HepG2 (cell line): ENCODE data around the gene KCTD14. TPM values are rescaled to one million over a fixed set of nuclear protein-coding genes. Genes with fewer than 3 reads are reported as not detected.
"Not testable (repeated sequence)": the region's sequence is repeated elsewhere in the genome, so short reads cannot be mapped to it uniquely, and the experiment has no call there.

Experiments used
- ATAC-seq: fragments of 200-7000 bp; cut with Tn5 transposase; 3 replicates; pipeline ENCODE4 v1.9.1; 2020; ENCODE audit warnings: mild to moderate bottlenecking, moderate library complexity
- BruUV-seq: library from RNA; stranded (reverse); fragments of 400-500 nt; replicated peaks from 2 replicates; lab custom pipeline; 2021; lab: Mats Ljungman, UMichigan
- CTCF ChIA-PET: fragments of 300-600 bp; formaldehyde crosslinking; extraction: SDS; loops from one replicate; lab custom pipeline; 2021; ENCODE audit warnings: low total read pairs, inconsistent platforms, low intra/inter-chr PET ratio; lab: Yijun Ruan, JAX
- POLR2A ChIA-PET: fragments of 350-600 bp; sonication (Branson Sonifier 250); formaldehyde crosslinking; loops from one replicate; lab custom pipeline; 2020; ENCODE audit warnings: antibody characterized with exemption, inconsistent platforms; lab: Yijun Ruan, JAX
- DNase-seq: peaks from one replicate; pipeline ENCODE4 v3.0.0-alpha.2; 2015; ENCODE audit warnings: low spot score
- FAIRE-seq: peaks from 3 replicates; lab custom pipeline; 2011; peaks lifted over from hg19 to GRCh38; lab: Jason Lieb, UNC
- H2AFZ ChIP-seq: one replicate; pipeline ENCODE4 v1.6.1; 2011; ENCODE audit warnings: low read length, inconsistent platforms
- H3K27ac ChIP-seq: fragments of 300-600 bp; 3 replicates; pipeline ENCODE4 v1.8.0; 2011; ENCODE audit warnings: mixed run types, mild to moderate bottlenecking, mixed read lengths, low read length, inconsistent platforms; ENCODE audit not compliant: insufficient read depth; ENCODE audit errors: extremely low read length
- H3K27me3 ChIP-seq, 2 experiments: fragments of 200-600 bp in 1 of 2; 2 replicates in 1 of 2; 3 replicates in 1 of 2; pipeline versions ENCODE4 v1.6.0 to v1.8.0; 2011; ENCODE audit warnings: low read length in 2 of 2, mild to moderate bottlenecking in 2 of 2, moderate library complexity in 2 of 2, inconsistent platforms in 1 of 2; ENCODE audit not compliant: insufficient read depth in 2 of 2, control insufficient read depth in 1 of 2
- H3K36me3 ChIP-seq, 2 experiments: fragments of 200-600 bp in 1 of 2; replicated peaks in 1 of 2; 2 replicates in 1 of 2; 3 replicates in 1 of 2; pipeline versions ENCODE4 v1.5.1 to v1.8.0; 2011; ENCODE audit warnings: low read length in 2 of 2, inconsistent platforms in 1 of 2; ENCODE audit not compliant: insufficient read depth in 2 of 2, control insufficient read depth in 1 of 2
- H3K4me1 ChIP-seq: 2 replicates; pipeline ENCODE4 v1.5.1; 2012; ENCODE audit warnings: low read length, inconsistent platforms; ENCODE audit not compliant: insufficient read depth
- H3K4me2 ChIP-seq: 2 replicates; pipeline ENCODE4 v1.6.0; 2011; ENCODE audit warnings: low read depth, low read length, inconsistent platforms
- H3K4me3 ChIP-seq, 3 experiments: fragments of 200-600 bp in 1 of 3; sonication (generic), shearing (Covaris generic) in 1 of 3; replicated peaks in 1 of 3; 2 replicates each; pipeline ENCODE4 v1.5.1; 2011 to 2016; ENCODE audit warnings: low read length in 3 of 3, inconsistent platforms in 2 of 3, low read depth in 2 of 3, mild to moderate bottlenecking in 2 of 3, control low read depth in 1 of 3, mixed read lengths in 1 of 3; ENCODE audit not compliant: insufficient read depth in 1 of 3
- H3K79me2 ChIP-seq: one replicate; pipeline ENCODE4 v1.6.1; 2011; ENCODE audit warnings: low read length, inconsistent platforms; ENCODE audit not compliant: insufficient read depth
- H3K9ac ChIP-seq: 2 replicates; pipeline ENCODE4 v1.6.0; 2011; ENCODE audit warnings: mild to moderate bottlenecking, low read depth, low read length, inconsistent platforms; ENCODE audit not compliant: insufficient read depth
- H3K9me3 ChIP-seq: 2 replicates; pipeline ENCODE4 v1.5.1; 2012; ENCODE audit warnings: mild to moderate bottlenecking, low read length
- H4K20me1 ChIP-seq: 2 replicates; pipeline ENCODE4 v1.6.0; 2011; ENCODE audit warnings: inconsistent platforms, mild to moderate bottlenecking, low read length, moderate library complexity; ENCODE audit not compliant: insufficient read depth
- ARID5B ChIP-seq: IDR thresholded peaks from 2 replicates; pipeline ENCODE4 v1.4.0; 2020; ENCODE audit warnings: mild to moderate bottlenecking, missing genetic modification reagents
- CREB1 ChIP-seq, 2 experiments: fragments of 450-650 bp in 1 of 2; IDR thresholded peaks; 2 replicates each; pipeline ENCODE4 v1.6.1; 2016 to 2017; ENCODE audit warnings: control low read depth in 1 of 2, mild to moderate bottlenecking in 1 of 2, missing compliant biosample characterization in 1 of 2, missing genetic modification characterization in 1 of 2
- FOSL2 ChIP-seq: sonication (generic); formaldehyde crosslinking; IDR thresholded peaks from 2 replicates; pipeline ENCODE4 v1.4.0; 2020; ENCODE audit warnings: missing genetic modification reagents
- SMARCC2 ChIP-seq: fragments of 450-650 bp; IDR thresholded peaks from 2 replicates; pipeline ENCODE4 v1.6.1; 2017; ENCODE audit warnings: antibody characterized with exemption, mild to moderate bottlenecking
- SOX13 ChIP-seq, 3 experiments: fragments of 450-650 bp in 1 of 3; sonication (generic) in 1 of 3; formaldehyde crosslinking in 1 of 3; IDR thresholded peaks in 2 of 3; conservative IDR thresholded peaks in 1 of 3; 2 replicates each; pipeline versions ENCODE4 v1.5.0 to v1.6.1; 2016 to 2020; ENCODE audit warnings: antibody characterized with exemption in 1 of 3, mild to moderate bottlenecking in 1 of 3, missing compliant biosample characterization in 1 of 3, missing genetic modification reagents in 1 of 3, moderate library complexity in 1 of 3
- SOX5 ChIP-seq: IDR thresholded peaks from 2 replicates; pipeline ENCODE4 v1.6.1; 2016; ENCODE audit warnings: borderline replicate concordance
- SOX6 ChIP-seq, 2 experiments: fragments of 450-650 bp in 1 of 2; sonication (generic) in 1 of 2; formaldehyde crosslinking in 1 of 2; IDR thresholded peaks; 2 replicates each; pipeline versions ENCODE4 v1.4.0 to v1.6.1; 2017 to 2020; ENCODE audit warnings: antibody characterized with exemption in 1 of 2, mild to moderate bottlenecking in 1 of 2, missing genetic modification reagents in 1 of 2
- TBX2 ChIP-seq: sonication (generic); formaldehyde crosslinking; IDR thresholded peaks from 2 replicates; pipeline ENCODE4 v1.5.0; 2020; ENCODE audit warnings: missing genetic modification reagents, mild to moderate bottlenecking, borderline replicate concordance
- TCF7 ChIP-seq: sonication (generic); IDR thresholded peaks from 2 replicates; pipeline ENCODE4 v1.6.1; 2016; ENCODE audit warnings: antibody characterized with exemption, low read depth
- TEAD3 ChIP-seq: optimal IDR thresholded peaks from 2 replicates; pipeline ENCODE3; 2016; ENCODE audit warnings: borderline replicate concordance
- WGBS: methylation state at CpG from one replicate; pipeline ENCODE4 v1.1.6; 2017; ENCODE audit warnings: low lambda C conversion rate; 5-methylcytosine and 5-hydroxymethylcytosine counted together
- in situ Hi-C: cut with HindIII; loops from 2 replicates; pipeline ENCODE4 v1.10.0; 2017; ENCODE audit warnings: low pct_unique_long_range_greater_than_20kb; ENCODE audit not compliant: extremely low pct_ligation_motif_present
- intact Hi-C: fragments of 100-400 bp; cut with micrococcal nuclease; formaldehyde crosslinking; loops from one replicate; pipeline ENCODE4 v1.10.0; 2022; ENCODE audit not compliant: unreplicated experiment
- polyA plus RNA-seq, 8 experiments: library from polyadenylated mRNA; depleted of rRNA in 3 of 8; stranded (reverse) in 7 of 8; unstranded in 1 of 8; fragments of >200 nt; fragmentation: Illumina TruSeq in 4 of 8; extraction: Trizol in 4 of 8; gene quantifications; 2 replicates each; pipeline versions ENCODE4 v1.2.1 to v1.2.3, GENCODE V29; 2011 to 2016; ENCODE audit warnings: low read depth in 4 of 8, missing spikeins in 1 of 8, mixed read lengths in 1 of 8; ENCODE audit not compliant: insufficient read depth in 1 of 8
- total RNA-seq, 5 experiments: library from RNA; depleted of rRNA; stranded (reverse); fragments of >200 nt; fragmentation: Illumina TruSeq; extraction: Trizol; gene quantifications; 2 replicates each; pipeline ENCODE4 v1.2.3, GENCODE V29; 2016; ENCODE audit warnings: low read depth in 1 of 5
- TF ChIP-seq, protein P1 (sequence below): sonication (generic); formaldehyde crosslinking; IDR thresholded peaks from 2 replicates; pipeline ENCODE4 v1.4.0; 2020; ENCODE audit warnings: missing genetic modification reagents, mild to moderate bottlenecking, borderline replicate concordance
- TF ChIP-seq, protein P2 (sequence below): sonication (generic); formaldehyde crosslinking; IDR thresholded peaks from 2 replicates; pipeline ENCODE4 v1.8.0; 2022; ENCODE audit warnings: mild to moderate bottlenecking, missing genetic modification reagents; ENCODE audit not compliant: insufficient replicate concordance

The KCTD14 gene
- total and polyA plus RNA-seq, 2 of the 13 experiments (the other 11 are each of a cell fraction or from before 2014, with no cell fraction given): 10.3 to 15.6 TPM

- no peak for TF ChIP-seq SMARCC2
- TF ChIP-seq, all 625 proteins: peak for 9
Observed at GRCh38 chr11:78030429-78031325, 7.6 kb upstream of the KCTD14 start (continued).

DNA sequence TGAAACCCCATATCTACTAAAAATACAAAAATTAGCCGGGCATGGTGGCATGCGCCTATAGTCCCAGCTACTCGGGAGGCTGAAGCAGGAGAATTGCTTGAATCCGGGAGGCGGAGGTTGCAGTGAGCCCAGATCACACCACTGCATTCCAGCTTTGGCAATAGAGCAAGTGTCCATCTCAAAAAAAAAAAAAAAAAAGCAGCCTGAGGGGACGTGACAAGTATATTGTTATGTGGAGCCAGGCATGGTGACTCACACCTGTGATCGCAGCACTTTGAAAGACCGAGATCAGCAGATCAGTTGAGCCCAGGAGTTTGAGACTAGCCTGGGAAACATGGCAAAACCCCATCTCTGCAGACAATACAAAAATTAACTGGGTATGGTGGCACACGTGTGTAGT, 5.3 kb upstream of the KCTD14 start:
- peak; percentile 41; the same call in 2 of the 3 replicates for ATAC-seq

More for the DNA sequence above, 5.3 kb upstream of the KCTD14 start:
- H3K27me3 ChIP-seq; FAIRE-seq; H3K79me2 ChIP-seq; intact Hi-C loops; H3K36me3 ChIP-seq; H4K20me1 ChIP-seq; H3K9me3 ChIP-seq; CTCF ChIA-PET; in situ Hi-C loops; POLR2A ChIA-PET; H3K4me3 ChIP-seq; H2AFZ ChIP-seq; H3K9ac ChIP-seq; H3K27ac ChIP-seq; BruUV-seq; TF ChIP-seq SOX6 (IDR thresholded peaks at IDR 0.05): not testable (repeated sequence)
- Histone ChIP-seq H3K4me1 (peaks cover 66% of the 10 kb centered on the region), H3K4me2 (peak overlapping the region; percentile 39; the same call in 1 of the 2 replicates)
- WGBS: 25% methylated on average over 9 of the region's 9 CpGs
- TF ChIP-seq TBX2 (CRISPR knock-in tag) (peak; percentile 48; the same call in 1 of the 2 replicates), CREB1 (IDR thresholded peaks at IDR 0.05) (peak; percentile 34; the same call in 1 of the 2 replicates), CREB1 (CRISPR knock-in tag; IDR thresholded peaks at IDR 0.05) (peak; percentile 47; the same call in 1 of the 2 replicates), TEAD3 (peak; percentile 76), FOSL2 (CRISPR knock-in tag) (peak; percentile 82), TCF7 (peak; percentile 33; the same call in 1 of the 2 replicates), ARID5B (CRISPR knock-in tag) (0 out of 2 replicates have a peak, but pooled peaks have one; percentile 26), SOX6 (CRISPR knock-in tag; IDR thresholded peaks at IDR 0.05) (peak; percentile 30; the same call in 1 of the 2 replicates), SOX13 (IDR thresholded peaks at IDR 0.05) (peak; percentile 39; the same call in 1 of the 2 replicates), SOX13 (CRISPR knock-in tag; conservative IDR thresholded peaks at IDR 0.05 in 1 of 2, IDR thresholded peaks at IDR 0.05 in 1 of 2) (peak in 1 of 2 experiments; percentile 34; a peak in 1 of 4 replicates), SOX5 (peak; percentile 68; the same call in 1 of the 2 replicates)
- TF ChIP-seq, protein P1, sequence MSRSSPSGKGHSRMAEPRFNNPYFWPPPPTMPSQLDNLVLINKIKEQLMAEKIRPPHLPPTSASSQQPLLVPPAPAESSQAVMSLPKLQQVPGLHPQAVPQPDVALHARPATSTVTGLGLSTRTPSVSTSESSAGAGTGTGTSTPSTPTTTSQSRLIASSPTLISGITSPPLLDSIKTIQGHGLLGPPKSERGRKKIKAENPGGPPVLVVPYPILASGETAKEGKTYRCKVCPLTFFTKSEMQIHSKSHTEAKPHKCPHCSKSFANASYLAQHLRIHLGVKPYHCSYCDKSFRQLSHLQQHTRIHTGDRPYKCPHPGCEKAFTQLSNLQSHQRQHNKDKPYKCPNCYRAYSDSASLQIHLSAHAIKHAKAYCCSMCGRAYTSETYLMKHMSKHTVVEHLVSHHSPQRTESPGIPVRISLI (CRISPR knock-in tag): peak; percentile 39; the same call in 1 of the 2 replicates
- TF ChIP-seq, protein P2, sequence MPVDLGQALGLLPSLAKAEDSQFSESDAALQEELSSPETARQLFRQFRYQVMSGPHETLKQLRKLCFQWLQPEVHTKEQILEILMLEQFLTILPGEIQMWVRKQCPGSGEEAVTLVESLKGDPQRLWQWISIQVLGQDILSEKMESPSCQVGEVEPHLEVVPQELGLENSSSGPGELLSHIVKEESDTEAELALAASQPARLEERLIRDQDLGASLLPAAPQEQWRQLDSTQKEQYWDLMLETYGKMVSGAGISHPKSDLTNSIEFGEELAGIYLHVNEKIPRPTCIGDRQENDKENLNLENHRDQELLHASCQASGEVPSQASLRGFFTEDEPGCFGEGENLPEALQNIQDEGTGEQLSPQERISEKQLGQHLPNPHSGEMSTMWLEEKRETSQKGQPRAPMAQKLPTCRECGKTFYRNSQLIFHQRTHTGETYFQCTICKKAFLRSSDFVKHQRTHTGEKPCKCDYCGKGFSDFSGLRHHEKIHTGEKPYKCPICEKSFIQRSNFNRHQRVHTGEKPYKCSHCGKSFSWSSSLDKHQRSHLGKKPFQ (CRISPR knock-in tag): peak; percentile 94
- peak; percentile 69 for DNase-seq
